Uterus (tissue), 2 donors: ENCODE data around the gene ADM5.

ENCODE experiments used
- POLR2A ChIP-seq, 2 donors: fragments of 450-650 bp; IDR thresholded peaks; one replicate each; pipeline ENCODE4 v1.6.1; 2016; ENCODE audit warnings: antibody characterized with exemption in 2 of 2, mild to moderate bottlenecking in 1 of 2, moderate library complexity in 1 of 2
- TF ChIP-seq, protein P1 (sequence below), 4 experiments: fragments of 200-600 bp in 2 of 4; fragments of 450-650 bp in 2 of 4; sonication (generic) in 2 of 4; IDR thresholded peaks; one replicate each; pipeline ENCODE4 v1.5.1; 2016 to 2019; ENCODE audit warnings: antibody characterized with exemption in 4 of 4, mild to moderate bottlenecking in 2 of 4, moderate library complexity in 1 of 4

DNA sequence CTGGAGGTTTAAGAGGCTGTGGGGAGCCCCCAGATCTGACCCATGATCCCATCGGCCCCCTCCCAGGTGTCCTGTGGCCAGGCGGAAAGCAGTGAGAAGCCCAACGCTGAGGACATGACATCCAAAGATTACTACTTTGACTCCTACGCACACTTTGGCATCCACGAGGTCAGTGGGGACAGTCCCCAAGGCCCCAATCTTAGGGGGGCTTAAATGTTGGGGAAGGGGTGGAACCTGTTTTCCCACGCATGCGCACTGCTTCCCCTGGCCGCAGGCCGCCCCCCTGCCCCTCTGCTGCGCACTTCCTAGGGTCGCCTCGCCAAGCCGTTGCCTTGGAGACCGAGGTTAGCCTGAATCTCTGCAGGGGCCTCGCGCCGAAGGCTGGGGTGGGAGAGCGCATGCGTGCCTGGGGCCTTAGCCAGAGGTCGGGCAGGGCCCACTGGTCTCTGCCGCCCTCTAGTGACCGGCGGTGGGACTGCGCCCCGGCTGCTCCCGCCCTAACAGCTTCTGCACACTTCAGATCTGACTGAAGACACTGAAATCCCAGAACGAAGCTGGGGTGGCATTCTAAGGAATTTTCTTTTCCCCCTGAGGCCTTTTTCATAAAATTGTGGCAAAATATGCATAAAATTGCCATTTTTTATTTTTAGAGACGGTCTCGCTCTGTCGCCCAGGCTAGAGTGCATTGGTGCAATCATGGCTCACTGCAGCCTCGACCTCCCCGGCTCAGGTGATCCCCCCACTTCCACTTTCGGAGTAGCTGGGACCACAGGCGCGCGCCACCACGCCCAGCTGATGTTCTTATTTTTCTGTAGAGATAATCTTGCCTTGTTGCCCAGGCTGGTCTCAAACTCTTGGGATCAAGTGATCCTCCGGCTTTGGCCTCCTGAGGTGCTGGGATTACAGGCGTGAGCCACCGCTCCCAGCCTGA lies 8.7 kb upstream of the ADM5 start:
- TF ChIP-seq, protein P1, sequence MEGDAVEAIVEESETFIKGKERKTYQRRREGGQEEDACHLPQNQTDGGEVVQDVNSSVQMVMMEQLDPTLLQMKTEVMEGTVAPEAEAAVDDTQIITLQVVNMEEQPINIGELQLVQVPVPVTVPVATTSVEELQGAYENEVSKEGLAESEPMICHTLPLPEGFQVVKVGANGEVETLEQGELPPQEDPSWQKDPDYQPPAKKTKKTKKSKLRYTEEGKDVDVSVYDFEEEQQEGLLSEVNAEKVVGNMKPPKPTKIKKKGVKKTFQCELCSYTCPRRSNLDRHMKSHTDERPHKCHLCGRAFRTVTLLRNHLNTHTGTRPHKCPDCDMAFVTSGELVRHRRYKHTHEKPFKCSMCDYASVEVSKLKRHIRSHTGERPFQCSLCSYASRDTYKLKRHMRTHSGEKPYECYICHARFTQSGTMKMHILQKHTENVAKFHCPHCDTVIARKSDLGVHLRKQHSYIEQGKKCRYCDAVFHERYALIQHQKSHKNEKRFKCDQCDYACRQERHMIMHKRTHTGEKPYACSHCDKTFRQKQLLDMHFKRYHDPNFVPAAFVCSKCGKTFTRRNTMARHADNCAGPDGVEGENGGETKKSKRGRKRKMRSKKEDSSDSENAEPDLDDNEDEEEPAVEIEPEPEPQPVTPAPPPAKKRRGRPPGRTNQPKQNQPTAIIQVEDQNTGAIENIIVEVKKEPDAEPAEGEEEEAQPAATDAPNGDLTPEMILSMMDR (IDR thresholded peaks at IDR 0.05), result peak; percentile 98 to 100 (median 100)
- TF ChIP-seq POLR2A (IDR thresholded peaks at IDR 0.05), result no peak
